Femur (tissue), 1 donor: ENCODE measurements around the gene PPP1R1B.
A peak's percentile ranks its signal among the peaks of the same experiment; 100 is the strongest.

ENCODE experiments used
- DNase-seq: peaks from one replicate; pipeline ENCODE4 v3.0.0-alpha.2; 2017

The PPP1R1B gene

DNA sequence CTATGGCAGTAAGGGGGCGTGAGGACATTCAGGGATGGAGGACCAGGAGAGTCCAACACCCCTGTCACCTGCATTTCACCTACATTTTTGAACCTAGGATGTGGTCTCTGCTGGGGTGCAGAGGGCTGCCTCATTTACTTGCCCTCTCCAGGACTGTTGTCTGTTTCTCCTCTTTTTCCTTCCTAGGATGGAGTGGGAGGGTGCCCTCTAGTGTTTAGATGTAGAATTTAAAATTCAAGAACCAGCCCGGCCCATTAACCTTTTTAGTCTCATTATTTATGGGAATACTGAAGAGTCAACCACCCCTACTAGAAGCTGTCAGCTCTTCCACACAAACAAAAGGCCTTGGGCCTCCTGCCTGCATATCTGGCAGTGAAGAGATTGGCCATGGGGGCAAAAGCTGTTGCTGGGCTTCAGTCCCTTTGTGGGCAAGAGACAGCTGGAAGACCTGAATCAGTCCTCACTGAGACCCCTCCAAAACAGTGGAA is 7.7 kb downstream of the PPP1R1B start:
- DNase-seq, result no peak

DNA sequence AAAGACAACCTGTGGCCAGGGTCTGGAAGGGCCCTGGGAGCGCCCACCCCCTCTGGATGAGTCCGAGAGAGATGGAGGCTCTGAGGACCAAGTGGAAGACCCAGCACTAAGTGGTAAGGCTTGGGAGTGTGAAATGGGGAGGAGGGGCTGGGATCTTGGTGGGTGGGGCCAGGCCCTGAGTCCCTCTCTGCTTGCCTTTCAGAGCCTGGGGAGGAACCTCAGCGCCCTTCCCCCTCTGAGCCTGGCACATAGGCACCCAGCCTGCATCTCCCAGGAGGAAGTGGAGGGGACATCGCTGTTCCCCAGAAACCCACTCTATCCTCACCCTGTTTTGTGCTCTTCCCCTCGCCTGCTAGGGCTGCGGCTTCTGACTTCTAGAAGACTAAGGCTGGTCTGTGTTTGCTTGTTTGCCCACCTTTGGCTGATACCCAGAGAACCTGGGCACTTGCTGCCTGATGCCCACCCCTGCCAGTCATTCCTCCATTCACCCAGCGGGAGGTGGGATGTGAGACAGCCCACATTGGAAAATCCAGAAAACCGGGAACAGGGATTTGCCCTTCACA is 8.9 kb downstream of the PPP1R1B start:
- no peak for DNase-seq

- DNase-seq, result no peak
These were observed 9.8 kb downstream of the PPP1R1B start for GRCh38 chr17:39636587-39636926.

GRCh38 chr17:39636927-39637736 is 10.4 kb downstream of the PPP1R1B start, which contains the start of gene STARD3:
STARD3 (plus strand) TSS chr17:39637144; CDS start chr17:39653532, 16,388 bp downstream.
- peak; percentile 95 for DNase-seq

DNA sequence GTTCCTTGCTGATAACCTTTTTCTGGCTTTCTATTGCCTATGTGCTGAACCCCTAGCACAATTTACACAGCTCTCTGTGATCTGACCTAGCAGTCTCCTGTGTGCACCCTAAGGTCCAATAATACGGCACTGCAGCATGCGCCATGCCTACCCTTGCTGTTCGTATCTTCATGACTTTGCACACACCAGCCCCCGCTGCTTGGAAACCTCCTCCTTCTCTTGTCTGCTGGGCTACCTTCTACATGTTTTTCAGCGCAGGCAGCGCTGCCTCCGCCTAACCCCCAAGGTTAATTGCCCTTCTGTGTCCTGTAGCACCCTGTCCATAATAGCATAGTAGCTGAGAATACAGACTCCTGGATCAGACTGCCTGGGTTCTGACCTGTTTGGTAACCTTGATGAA is 11.6 kb downstream of the PPP1R1B start:
- no peak for DNase-seq

DNA sequence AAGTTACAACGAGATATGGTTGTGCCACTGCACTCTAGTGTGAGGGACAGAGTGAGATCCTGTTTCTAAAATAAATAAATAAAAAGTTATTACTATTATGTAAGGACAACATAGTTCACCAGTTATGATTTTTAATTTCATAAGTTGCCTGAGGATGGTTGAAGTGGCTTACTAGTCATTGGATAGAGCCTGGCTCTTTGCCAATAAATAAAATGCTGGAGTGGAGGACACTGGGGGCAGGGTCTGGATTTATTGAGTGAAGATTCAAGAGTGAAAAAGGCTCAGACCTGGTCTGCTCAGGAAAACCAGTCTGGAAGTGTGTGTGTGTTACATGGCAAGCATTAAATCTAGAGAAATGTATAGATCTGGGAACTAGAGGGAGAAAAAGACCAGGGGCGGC is 12.3 kb downstream of the PPP1R1B start:
- no peak for DNase-seq

DNA sequence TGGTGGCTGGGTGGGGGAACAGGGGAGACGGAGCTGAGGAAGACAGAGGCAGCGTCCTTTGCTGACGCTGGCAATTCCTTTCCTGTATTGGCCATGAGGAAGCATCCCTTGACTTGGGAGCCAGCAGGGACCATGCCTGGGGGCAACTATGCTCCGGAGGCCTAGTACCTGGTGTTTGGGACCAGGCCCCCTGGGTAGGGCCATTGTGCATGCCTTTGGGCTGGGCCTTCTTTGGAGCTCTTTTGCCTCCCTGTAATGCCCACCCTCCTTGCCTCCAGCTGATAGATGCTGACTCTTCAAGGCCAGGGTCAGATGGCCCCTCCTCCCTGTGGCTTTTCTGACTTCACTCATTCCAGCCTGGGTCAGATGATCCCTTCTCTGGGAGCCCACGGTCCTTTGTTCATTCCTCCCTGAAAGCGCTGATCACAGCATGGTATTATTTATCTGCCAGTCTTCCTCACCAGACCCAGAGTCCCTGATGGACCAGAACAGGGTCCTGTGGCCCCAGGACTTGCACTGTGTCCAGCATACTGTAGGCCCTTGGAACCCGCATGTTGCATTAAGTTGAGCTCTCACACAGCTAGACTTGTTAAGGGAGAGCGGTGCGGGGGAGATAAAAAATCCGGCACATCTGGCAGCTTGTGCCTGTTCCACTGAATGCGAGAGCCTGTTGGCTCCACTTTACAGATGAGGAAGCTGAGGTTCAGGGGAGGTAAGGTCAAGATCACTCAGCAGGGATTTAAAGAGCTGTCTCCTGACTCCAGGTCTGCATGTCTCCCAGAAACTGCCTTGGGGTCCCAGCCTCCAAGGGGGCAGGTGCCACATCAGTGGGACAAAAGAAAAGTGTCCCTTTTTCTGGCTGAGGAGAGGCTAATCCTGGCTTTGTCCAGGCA is 13.1 kb downstream of the PPP1R1B start:
- no peak for DNase-seq

GRCh38 chr17:39640591-39641031 is 13.9 kb downstream of the PPP1R1B start:
- no peak for DNase-seq

- DNase-seq, result no peak
These were observed 14.3 kb downstream of the PPP1R1B start for GRCh38 chr17:39641097-39641496.

- DNase-seq, result no peak
These were observed 15.1 kb downstream of the PPP1R1B start for GRCh38 chr17:39641883-39642282.

GRCh38 chr17:39642291-39643074 is 15.7 kb downstream of the PPP1R1B start:
- DNase-seq, result no peak

DNA sequence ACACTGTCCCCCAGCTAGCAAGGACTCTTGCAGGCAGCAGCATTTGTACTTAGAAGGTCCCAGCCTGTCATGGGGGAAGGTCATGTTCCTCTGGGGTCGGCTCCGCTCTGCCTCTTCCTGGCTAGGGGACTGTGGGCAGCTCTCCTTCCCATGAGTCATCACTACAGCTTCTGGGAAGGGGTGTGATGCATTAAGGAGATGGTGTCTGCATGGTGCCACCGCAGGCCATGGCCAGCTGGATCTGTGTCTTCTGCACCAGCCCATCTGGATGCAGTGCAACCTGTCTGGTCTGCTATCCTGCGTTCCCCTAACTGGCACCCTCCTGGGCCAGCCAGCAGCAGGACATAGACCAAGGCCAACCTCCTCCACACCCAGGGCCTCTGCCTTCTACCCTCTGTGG is 16.5 kb downstream of the PPP1R1B start:
- no peak for DNase-seq

- no peak for DNase-seq
These were observed 20.5 kb downstream of the PPP1R1B start for GRCh38 chr17:39647256-39647655.

GRCh38 chr17:39648616-39649366 is 22.0 kb downstream of the PPP1R1B start:
- no peak for DNase-seq

GRCh38 chr17:39650121-39650579 is 23.4 kb downstream of the PPP1R1B start:
- DNase-seq, result no peak

GRCh38 chr17:39651923-39652586 is 25.3 kb downstream of the PPP1R1B start:
- DNase-seq, result no peak

GRCh38 chr17:39652587-39653315 is 26.0 kb downstream of the PPP1R1B start:
- DNase-seq, result no peak

DNA sequence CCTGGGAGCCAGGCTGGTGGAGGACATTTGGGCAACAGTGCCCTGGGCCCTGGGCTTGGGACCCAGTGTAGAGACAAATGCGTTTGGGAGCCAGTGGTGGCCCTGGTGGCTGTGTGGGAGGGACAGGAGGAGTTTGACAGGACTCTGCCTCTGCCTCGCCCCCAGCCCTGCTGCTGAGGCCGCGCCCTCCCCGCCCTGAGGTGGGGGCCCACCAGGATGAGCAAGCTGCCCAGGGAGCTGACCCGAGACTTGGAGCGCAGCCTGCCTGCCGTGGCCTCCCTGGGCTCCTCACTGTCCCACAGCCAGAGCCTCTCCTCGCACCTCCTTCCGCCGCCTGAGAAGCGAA is 26.5 kb downstream of the PPP1R1B start:
- DNase-seq, result no peak

GRCh38 chr17:39653662-39654331 is 27.0 kb downstream of the PPP1R1B start:
- peak; percentile 55 for DNase-seq

- DNase-seq, result no peak
These were observed 28.4 kb downstream of the PPP1R1B start for GRCh38 chr17:39655105-39655504.
